WTC11 (cell line): Measurements from ENCODE around the gene FGF14. TPM values are rescaled to one million over a fixed set of nuclear protein-coding genes. Genes with fewer than 3 reads are reported as not detected.

Experiments
- ATAC-seq: fragments of 200-7000 bp; cut with Tn5 transposase; 2 replicates; pipeline ENCODE4 v1.10.0; 2021; ENCODE audit warnings: mild to moderate bottlenecking, moderate library complexity
- CTCF ChIA-PET: fragments of 300-600 bp; sonication (Branson Sonifier 250); formaldehyde crosslinking; loops from one replicate; lab custom pipeline; 2021; ENCODE audit warnings: antibody characterized with exemption; lab: Charles Lee
- POLR2A ChIA-PET: fragments of 350-600 bp; sonication (Branson Sonifier 250); formaldehyde crosslinking; loops from one replicate; lab custom pipeline; 2021; ENCODE audit warnings: antibody characterized with exemption; lab: Charles Lee
- DNase-seq: peaks from one replicate; pipeline ENCODE4 v3.0.0; 2021; ENCODE audit warnings: low spot score
- H3K27ac Mint-ChIP-seq: 2 replicates; pipeline ENCODE4 v1.8.0; 2021; ENCODE audit warnings: mixed read lengths
- H3K27me3 Mint-ChIP-seq: 2 replicates; pipeline ENCODE4 v1.8.0; 2021; ENCODE audit warnings: low read depth, mild to moderate bottlenecking, moderate library complexity, mixed read lengths
- H3K36me3 Mint-ChIP-seq: 2 replicates; pipeline ENCODE4 v1.8.0; 2021; ENCODE audit warnings: mixed read lengths
- H3K4me1 Mint-ChIP-seq: 2 replicates; pipeline ENCODE4 v1.8.0; 2022; ENCODE audit warnings: mixed read lengths
- H3K4me3 Mint-ChIP-seq: 2 replicates; pipeline ENCODE4 v1.8.0; 2021; ENCODE audit warnings: mild to moderate bottlenecking, moderate library complexity, mixed read lengths
- H3K9me3 Mint-ChIP-seq: 2 replicates; pipeline ENCODE4 v1.8.0; 2021; ENCODE audit warnings: mixed read lengths
- AFF4 ChIP-seq: sonication (generic); formaldehyde crosslinking; IDR thresholded peaks from 2 replicates; pipeline ENCODE4 v1.8.1; 2023; ENCODE audit warnings: mild to moderate bottlenecking, missing genetic modification reagents, borderline replicate concordance
- ATF3 ChIP-seq: sonication (generic); formaldehyde crosslinking; conservative IDR thresholded peaks from 2 replicates; pipeline ENCODE4 v1.8.1; 2022; ENCODE audit warnings: mild to moderate bottlenecking, missing genetic modification reagents
- FOXP1 ChIP-seq: sonication (generic); formaldehyde crosslinking; IDR thresholded peaks from 2 replicates; pipeline ENCODE4 v1.8.0; 2022; ENCODE audit warnings: missing genetic modification reagents, mild to moderate bottlenecking, moderate library complexity, borderline replicate concordance
- GRHL2 ChIP-seq: fragments of 250-450 bp; sonication (Bioruptor Pico); IDR thresholded peaks from 2 replicates; pipeline ENCODE4 v1.8.0; 2022; ENCODE audit warnings: mild to moderate bottlenecking, moderate library complexity; ENCODE audit not compliant: insufficient replicate concordance, severe bottlenecking
- GTF2I ChIP-seq: fragments of 250-450 bp; sonication (Bioruptor Pico); conservative IDR thresholded peaks from 2 replicates; pipeline ENCODE4 v1.4.0; 2021; ENCODE audit warnings: mild to moderate bottlenecking
- NR2C2 ChIP-seq: sonication (generic); formaldehyde crosslinking; IDR thresholded peaks from 2 replicates; pipeline ENCODE4 v1.8.0; 2022; ENCODE audit warnings: mild to moderate bottlenecking, missing genetic modification reagents
- SOX15 ChIP-seq: fragments of 250-450 bp; sonication (Bioruptor Pico); IDR thresholded peaks from 2 replicates; pipeline ENCODE4 v1.9.0; 2021; ENCODE audit warnings: mild to moderate bottlenecking
- ZNF532 ChIP-seq: fragments of 250-450 bp; sonication (Bioruptor Pico); IDR thresholded peaks from 2 replicates; pipeline ENCODE4 v1.9.0; 2021; ENCODE audit warnings: mild to moderate bottlenecking, borderline replicate concordance
- total RNA-seq: library from RNA; stranded (reverse); gene quantifications from 3 replicates; pipeline ENCODE4 v1.2.3, GENCODE V29; 2021
- TF ChIP-seq, protein P1 (sequence below): sonication (generic); formaldehyde crosslinking; IDR thresholded peaks from 2 replicates; pipeline ENCODE4 v1.8.1; 2022; ENCODE audit warnings: low read depth, mild to moderate bottlenecking, moderate library complexity, missing genetic modification reagents, borderline replicate concordance
- TF ChIP-seq, protein P2 (sequence below): sonication (generic); formaldehyde crosslinking; IDR thresholded peaks from 2 replicates; pipeline ENCODE4 v1.8.0; 2022; ENCODE audit warnings: mild to moderate bottlenecking, missing genetic modification reagents
- TF ChIP-seq, protein P3 (sequence below): fragments of 250-450 bp; sonication (Bioruptor Pico); IDR thresholded peaks from 2 replicates; pipeline ENCODE4 v1.9.0; 2021; ENCODE audit warnings: mild to moderate bottlenecking
- TF ChIP-seq, protein P4 (sequence below): sonication (generic); formaldehyde crosslinking; IDR thresholded peaks from 2 replicates; pipeline ENCODE4 v1.8.0; 2023; ENCODE audit warnings: missing genetic modification reagents, mild to moderate bottlenecking, borderline replicate concordance
- TF ChIP-seq, protein P5 (sequence below): fragments of 250-450 bp; sonication (Bioruptor Pico); IDR thresholded peaks from 2 replicates; pipeline ENCODE4 v1.9.0; 2021; ENCODE audit warnings: mild to moderate bottlenecking
- TF ChIP-seq, protein P6 (sequence below): sonication (generic); formaldehyde crosslinking; IDR thresholded peaks from 2 replicates; pipeline ENCODE4 v1.8.0; 2023; ENCODE audit warnings: missing genetic modification reagents

Gene FGF14
- total RNA-seq, 1 experiment from 2014 or later, result 0.28 TPM

GRCh38 chr13:102012299-102013293 is 389.3 kb downstream of the FGF14 start:
- Mint-ChIP-seq H3K27ac (no peak overlapping the region), H3K27me3 (no peaks in the 10 kb centered on the region), H3K9me3 (peaks cover 12% of the 10 kb centered on the region), H3K4me3 (no peak overlapping the region), H3K36me3 (peaks cover 10% of the 10 kb centered on the region), H3K4me1 (peaks cover 3% of the 10 kb centered on the region; the same call in 1 of the 2 replicates)
- CTCF ChIA-PET, result no interaction called here
- POLR2A ChIA-PET, result no interaction called here
- no peak for DNase-seq
- no peak for ATAC-seq
- TF ChIP-seq, protein P1, sequence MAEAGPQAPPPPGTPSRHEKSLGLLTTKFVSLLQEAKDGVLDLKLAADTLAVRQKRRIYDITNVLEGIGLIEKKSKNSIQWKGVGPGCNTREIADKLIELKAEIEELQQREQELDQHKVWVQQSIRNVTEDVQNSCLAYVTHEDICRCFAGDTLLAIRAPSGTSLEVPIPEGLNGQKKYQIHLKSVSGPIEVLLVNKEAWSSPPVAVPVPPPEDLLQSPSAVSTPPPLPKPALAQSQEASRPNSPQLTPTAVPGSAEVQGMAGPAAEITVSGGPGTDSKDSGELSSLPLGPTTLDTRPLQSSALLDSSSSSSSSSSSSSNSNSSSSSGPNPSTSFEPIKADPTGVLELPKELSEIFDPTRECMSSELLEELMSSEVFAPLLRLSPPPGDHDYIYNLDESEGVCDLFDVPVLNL (CRISPR knock-in tag), result no peak
- TF ChIP-seq, protein P2, sequence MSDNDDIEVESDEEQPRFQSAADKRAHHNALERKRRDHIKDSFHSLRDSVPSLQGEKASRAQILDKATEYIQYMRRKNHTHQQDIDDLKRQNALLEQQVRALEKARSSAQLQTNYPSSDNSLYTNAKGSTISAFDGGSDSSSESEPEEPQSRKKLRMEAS (CRISPR knock-in tag), result no peak
- TF ChIP-seq, protein P3, sequence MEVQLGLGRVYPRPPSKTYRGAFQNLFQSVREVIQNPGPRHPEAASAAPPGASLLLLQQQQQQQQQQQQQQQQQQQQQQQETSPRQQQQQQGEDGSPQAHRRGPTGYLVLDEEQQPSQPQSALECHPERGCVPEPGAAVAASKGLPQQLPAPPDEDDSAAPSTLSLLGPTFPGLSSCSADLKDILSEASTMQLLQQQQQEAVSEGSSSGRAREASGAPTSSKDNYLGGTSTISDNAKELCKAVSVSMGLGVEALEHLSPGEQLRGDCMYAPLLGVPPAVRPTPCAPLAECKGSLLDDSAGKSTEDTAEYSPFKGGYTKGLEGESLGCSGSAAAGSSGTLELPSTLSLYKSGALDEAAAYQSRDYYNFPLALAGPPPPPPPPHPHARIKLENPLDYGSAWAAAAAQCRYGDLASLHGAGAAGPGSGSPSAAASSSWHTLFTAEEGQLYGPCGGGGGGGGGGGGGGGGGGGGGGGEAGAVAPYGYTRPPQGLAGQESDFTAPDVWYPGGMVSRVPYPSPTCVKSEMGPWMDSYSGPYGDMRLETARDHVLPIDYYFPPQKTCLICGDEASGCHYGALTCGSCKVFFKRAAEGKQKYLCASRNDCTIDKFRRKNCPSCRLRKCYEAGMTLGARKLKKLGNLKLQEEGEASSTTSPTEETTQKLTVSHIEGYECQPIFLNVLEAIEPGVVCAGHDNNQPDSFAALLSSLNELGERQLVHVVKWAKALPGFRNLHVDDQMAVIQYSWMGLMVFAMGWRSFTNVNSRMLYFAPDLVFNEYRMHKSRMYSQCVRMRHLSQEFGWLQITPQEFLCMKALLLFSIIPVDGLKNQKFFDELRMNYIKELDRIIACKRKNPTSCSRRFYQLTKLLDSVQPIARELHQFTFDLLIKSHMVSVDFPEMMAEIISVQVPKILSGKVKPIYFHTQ, result no peak
- TF ChIP-seq, protein P4, sequence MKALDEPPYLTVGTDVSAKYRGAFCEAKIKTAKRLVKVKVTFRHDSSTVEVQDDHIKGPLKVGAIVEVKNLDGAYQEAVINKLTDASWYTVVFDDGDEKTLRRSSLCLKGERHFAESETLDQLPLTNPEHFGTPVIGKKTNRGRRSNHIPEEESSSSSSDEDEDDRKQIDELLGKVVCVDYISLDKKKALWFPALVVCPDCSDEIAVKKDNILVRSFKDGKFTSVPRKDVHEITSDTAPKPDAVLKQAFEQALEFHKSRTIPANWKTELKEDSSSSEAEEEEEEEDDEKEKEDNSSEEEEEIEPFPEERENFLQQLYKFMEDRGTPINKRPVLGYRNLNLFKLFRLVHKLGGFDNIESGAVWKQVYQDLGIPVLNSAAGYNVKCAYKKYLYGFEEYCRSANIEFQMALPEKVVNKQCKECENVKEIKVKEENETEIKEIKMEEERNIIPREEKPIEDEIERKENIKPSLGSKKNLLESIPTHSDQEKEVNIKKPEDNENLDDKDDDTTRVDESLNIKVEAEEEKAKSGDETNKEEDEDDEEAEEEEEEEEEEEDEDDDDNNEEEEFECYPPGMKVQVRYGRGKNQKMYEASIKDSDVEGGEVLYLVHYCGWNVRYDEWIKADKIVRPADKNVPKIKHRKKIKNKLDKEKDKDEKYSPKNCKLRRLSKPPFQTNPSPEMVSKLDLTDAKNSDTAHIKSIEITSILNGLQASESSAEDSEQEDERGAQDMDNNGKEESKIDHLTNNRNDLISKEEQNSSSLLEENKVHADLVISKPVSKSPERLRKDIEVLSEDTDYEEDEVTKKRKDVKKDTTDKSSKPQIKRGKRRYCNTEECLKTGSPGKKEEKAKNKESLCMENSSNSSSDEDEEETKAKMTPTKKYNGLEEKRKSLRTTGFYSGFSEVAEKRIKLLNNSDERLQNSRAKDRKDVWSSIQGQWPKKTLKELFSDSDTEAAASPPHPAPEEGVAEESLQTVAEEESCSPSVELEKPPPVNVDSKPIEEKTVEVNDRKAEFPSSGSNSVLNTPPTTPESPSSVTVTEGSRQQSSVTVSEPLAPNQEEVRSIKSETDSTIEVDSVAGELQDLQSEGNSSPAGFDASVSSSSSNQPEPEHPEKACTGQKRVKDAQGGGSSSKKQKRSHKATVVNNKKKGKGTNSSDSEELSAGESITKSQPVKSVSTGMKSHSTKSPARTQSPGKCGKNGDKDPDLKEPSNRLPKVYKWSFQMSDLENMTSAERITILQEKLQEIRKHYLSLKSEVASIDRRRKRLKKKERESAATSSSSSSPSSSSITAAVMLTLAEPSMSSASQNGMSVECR (CRISPR knock-in tag), result no peak
- TF ChIP-seq GRHL2 (CRISPR knock-in tag), result no peak
- TF ChIP-seq FOXP1, result no peak
- TF ChIP-seq ATF3 (CRISPR knock-in tag), result no peak
- no peak for TF ChIP-seq GTF2I
- TF ChIP-seq SOX15, result no peak
- TF ChIP-seq NR2C2 (CRISPR knock-in tag), result no peak
- TF ChIP-seq, protein P5, sequence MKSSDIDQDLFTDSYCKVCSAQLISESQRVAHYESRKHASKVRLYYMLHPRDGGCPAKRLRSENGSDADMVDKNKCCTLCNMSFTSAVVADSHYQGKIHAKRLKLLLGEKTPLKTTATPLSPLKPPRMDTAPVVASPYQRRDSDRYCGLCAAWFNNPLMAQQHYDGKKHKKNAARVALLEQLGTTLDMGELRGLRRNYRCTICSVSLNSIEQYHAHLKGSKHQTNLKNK, result no peak
- TF ChIP-seq, protein P6, sequence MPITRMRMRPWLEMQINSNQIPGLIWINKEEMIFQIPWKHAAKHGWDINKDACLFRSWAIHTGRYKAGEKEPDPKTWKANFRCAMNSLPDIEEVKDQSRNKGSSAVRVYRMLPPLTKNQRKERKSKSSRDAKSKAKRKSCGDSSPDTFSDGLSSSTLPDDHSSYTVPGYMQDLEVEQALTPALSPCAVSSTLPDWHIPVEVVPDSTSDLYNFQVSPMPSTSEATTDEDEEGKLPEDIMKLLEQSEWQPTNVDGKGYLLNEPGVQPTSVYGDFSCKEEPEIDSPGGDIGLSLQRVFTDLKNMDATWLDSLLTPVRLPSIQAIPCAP, result no peak
- TF ChIP-seq ZNF532 (CRISPR knock-in tag), result no peak
- TF ChIP-seq AFF4 (CRISPR knock-in tag), result no peak
